HPDE6-E6E7 (cell line): ENCODE measurements around the gene RRN3.
"Not testable (repeated sequence)": the region's sequence is repeated elsewhere in the genome, so short reads cannot be mapped to it uniquely, and the experiment has no call there.

Experiments
- DNase-seq: peaks from one replicate; pipeline ENCODE4 v3.0.0; 2011; ENCODE audit warnings: missing footprints; ENCODE audit errors: extremely low spot score

RRN3 gene

DNA sequence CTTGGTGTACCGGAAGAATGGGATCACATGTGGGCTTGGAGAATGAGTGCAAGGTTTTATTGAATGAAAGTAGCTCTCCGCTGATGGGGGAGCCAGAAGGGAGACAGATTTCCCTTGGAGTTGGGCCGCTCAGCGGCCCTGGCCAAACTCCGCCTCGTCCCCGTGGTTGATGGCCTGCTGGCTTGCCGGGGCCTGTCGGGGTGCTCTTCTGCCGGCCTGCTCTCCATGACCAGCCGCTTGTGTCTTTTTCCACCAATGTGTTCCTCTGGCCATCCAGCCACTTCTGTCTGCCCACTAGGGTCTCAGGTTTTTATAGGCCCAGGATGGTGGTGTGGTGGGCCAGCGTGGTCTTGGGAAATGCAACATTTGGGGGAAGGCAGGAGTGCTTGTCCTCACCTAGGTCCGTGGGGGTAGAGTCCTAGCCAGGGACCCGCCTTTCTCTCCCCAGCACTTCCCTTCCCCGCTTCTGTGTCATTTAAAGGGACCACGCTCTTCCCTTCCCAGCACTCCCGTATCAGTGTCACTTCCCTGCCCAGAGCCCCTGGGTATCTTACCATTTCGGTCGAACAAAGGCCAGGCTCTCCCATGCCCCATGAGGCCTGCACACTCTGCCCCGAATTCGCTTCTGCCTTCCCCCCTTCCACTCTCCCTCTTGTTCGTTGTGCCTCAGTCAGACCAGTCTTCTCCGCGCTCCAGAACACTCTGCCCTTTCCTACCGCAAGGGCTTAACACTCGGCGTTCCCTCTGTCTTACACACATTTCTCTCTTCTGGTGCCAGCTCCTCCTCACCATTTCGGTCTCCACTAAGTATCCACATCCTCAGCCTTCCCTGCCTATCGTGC, 66.3 kb downstream of the RRN3 start:
- not testable (repeated sequence) for DNase-seq

DNA sequence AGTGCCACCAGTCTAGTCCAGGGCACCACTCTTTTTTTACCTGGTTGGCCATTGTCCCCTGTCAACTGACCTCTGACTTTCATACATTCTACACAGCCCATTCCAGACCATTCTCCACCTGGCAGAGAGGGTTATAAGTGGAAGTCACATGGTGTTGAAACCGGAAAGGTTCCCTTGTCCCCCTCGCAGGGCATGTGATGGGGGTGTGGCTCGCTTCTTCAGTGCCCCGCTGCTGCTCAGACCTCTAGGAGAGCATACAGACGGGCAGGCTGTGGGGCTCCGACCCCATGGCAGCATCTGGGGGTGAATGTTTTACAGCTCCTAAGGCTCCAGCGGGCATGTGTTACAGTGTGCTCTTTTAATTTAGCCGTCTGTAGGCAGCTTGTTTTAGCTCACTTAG, 67.0 kb downstream of the RRN3 start:
- DNase-seq, result not testable (repeated sequence)

DNA sequence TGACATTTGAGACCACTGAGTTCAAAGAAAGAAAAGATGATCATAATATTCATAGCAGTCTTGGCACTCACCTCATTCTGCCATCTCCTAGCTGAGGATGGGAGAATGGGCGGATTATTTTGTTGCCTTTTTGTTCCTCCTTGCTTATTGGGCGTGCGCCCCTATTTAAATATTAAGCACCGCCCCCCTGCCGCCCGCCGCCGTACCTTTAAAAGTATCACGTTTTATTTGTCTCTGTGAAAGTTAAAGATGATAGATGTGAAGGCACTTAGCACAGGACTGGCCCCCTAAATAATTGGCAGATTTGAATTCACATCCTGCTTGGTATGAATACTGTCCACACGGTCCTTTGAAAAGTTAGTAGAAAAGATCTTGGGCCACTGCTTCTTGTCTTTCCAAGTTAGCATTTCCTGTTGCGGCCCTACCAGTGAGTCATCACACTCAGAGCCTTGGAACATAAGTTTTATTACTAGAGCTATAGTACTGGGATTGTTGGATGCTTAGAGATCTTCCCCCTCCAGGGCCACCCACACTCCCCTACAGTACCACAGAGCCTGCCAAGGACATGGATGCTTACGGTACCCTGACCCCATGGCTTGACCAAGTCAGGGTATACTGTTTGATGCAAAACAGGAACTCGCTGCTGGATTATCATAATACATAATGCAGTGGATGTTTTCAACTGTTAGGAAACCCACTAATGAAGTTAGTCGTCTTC, 68.7 kb downstream of the RRN3 start:
- DNase-seq, result not testable (repeated sequence)

DNA sequence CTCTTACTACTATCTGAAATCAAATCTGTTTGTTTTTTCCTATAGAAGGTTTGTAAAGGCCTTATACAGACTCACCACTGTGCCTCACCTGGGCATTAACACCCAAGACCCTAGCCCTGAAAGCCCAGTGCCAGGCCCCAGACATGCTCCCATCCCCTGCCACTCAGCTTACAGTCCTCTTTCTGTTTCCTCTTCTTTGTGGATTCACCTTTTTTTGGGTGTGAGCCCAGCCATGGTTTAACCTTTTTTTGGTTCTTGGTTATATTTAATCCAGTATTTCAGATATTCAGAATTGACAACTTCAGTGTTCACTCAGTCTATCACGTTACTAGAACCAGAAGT, 69.2 kb downstream of the RRN3 start:
- DNase-seq, result not testable (repeated sequence)

DNA sequence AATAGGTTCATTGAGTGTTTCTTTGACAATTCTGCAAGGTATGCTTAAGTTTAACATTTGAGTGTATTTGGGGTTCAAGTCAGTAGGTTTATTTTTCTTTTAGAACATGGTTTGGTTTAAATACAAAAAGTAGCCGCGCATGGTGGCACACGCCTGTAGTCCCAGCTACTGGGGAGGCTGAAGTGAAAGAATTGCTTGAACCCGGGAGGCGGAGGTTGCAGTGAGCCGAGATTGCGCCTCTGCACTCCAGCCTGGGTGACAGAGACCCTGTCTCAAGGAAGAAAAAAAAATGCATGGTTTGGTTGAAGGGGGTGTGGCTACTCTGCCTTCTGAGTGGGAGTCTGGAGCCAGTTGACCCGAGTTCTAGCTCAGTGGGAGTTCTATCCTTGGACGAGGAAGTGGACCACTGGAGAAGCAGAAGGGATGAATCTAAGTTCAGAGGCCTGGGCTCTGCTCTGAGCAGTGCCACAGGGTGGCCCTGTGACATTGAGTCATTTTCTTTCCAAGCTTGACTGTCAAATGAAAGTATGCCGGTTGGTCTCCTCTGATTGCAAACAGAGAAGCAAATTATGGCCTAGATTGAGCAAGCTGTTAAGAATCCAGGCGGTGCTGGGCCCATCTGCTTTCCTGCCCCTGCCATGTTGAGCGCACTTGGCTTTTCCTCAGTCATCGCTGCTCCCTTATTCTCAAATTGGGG, 70.5 kb downstream of the RRN3 start:
- DNase-seq, result not testable (repeated sequence)

DNA sequence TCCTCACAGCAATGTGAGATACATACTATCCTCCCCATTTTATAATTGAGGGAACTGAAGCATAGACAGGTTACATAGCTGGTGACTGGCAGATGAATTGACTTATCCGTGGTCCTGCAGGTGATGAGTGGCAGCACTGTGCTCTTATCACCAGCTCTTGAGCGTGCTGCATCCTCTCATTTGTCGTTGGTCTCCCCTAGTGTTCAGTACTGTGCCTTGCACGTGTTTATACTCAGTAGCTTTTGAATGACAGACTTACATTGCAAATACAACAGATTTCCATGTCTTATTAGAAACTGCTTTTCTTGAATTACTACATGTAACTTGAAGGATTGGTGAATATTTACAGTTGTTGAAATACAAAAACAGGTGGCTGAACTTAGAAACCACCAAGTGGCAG, 71.9 kb downstream of the RRN3 start:
- peak; percentile 15 for DNase-seq

DNA sequence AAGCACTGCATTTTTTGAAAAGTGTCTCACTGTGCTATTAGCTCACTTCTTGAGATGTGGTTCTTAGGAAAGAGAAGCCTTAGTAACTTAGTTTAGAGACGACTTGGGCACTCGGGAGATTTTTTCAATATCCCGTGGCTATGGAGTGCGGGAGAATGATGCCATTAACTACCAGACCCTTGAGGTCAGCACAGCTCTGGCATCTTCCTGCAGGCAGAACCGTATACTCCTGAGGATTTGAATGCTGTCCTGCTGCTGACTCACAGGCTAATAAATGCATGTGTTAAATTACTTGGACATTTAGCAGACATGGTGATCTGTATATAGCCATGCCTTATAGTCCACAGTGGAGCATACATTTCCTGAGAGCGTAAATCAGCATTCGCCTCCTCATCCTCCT, 72.6 kb downstream of the RRN3 start:
- not testable (repeated sequence) for DNase-seq

DNA sequence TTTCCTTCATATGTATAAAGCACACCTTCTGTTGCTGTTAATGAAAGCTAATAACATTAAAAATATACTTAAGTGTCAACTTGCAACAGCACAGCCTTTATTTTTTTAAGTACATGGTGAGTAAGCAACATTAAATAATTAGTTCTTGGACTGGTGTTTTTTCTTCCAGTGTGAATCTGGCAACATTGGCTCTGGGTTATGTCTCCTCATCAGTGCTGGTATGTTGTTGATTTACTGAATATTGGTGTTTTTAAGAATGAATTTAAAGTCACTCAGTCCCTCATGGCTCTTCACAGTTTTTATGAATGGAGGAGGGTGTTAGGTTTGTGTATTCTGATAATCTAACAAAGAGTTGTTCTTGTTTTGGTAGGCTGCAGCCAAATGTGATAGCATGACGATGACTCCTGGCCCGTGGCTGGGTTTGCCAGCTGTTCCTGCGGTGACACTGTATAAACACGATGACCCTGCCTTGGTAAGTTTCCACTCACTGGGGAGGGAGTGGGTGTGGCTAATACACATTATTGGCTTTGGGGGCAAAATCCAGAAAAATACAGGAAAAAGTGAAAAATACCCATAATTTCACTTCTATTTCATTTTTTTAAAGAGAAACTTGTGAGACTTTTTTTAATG, 77.0 kb downstream of the RRN3 start:
- not testable (repeated sequence) for DNase-seq

DNA sequence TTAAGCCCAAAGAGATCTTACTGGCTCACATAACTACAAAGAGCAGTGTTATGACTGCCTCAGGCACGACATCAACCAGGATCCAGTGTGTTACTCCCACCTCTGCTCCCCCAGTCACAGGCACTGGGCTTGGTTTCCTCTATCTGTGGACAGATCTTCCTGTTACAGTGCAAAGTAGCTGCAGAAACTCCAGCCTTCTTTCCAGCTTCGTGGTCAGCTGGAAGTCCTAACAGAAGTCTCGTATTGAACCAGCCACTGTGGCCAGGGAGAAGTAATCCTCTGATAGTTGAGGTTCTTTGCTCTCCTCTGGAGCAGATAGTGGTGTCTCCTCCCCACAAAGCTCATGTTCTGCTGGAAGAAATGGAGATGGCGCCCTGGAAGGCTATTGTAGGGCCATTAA, 77.7 kb downstream of the RRN3 start:
- not testable (repeated sequence) for DNase-seq

DNA sequence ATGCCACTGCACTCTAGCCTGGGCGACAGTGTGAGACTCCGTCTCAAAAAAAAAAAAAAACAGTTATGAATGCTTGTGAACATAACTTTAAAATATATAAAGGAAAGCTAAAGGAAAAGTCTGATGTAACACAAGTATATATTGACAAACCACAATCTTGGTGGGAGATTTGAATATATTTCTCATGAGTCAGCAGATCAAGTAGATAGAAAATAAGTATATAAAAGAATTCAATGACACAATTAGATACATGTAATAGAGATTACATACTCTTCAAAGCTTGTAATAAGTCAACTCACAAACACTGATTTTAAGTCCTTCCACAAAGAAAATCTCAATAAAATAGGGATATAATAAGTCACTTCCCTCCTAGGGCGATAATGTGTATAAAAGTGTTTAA, 78.4 kb downstream of the RRN3 start:
- not testable (repeated sequence) for DNase-seq

DNA sequence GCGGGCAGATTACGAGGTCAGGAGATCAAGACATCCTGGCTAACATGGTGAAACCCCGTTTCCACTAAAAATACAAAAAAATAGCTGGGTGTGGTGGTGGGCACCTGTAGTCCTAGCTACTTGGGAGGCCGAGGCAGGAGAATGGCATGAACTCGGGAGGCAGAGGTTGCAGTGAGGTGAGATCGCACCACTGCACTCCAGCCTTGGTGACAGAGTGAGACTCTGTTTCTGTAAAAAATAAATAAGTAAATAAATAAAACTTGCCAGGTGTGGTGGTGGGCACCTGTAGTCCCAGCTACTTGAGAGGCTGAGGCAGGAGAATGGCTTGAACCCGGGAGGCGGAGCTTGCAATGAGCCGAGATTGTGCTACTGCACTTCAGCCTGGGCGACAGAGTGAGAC, 81.1 kb downstream of the RRN3 start:
- not testable (repeated sequence) for DNase-seq
